Activated T-cell treated with anti-CD3 and anti-CD28 coated beads, Interleukin-2, amount 50 U/mL, for 24 hours (primary cell): ENCODE measurements around the gene PROK1.

ENCODE experiments used
- DNase-seq: peaks from one replicate; pipeline ENCODE4 v3.0.0-alpha.2; 2020
- H3K27ac Mint-ChIP-seq: 2 replicates; pipeline ENCODE4 v1.8.0; 2020; ENCODE audit warnings: mild to moderate bottlenecking, mixed read lengths
- H3K27me3 Mint-ChIP-seq: 2 replicates; pipeline ENCODE4 v1.8.0; 2020; ENCODE audit warnings: mixed read lengths
- H3K36me3 Mint-ChIP-seq: 2 replicates; pipeline ENCODE4 v1.8.0; 2020; ENCODE audit warnings: low read depth, mixed read lengths
- H3K4me1 Mint-ChIP-seq: 2 replicates; pipeline ENCODE4 v1.8.0; 2020; ENCODE audit warnings: low read depth, mixed read lengths
- H3K4me3 Mint-ChIP-seq: 2 replicates; pipeline ENCODE4 v1.8.0; 2020; ENCODE audit warnings: mild to moderate bottlenecking, moderate library complexity, mixed read lengths
- H3K9me3 Mint-ChIP-seq: 2 replicates; pipeline ENCODE4 v1.8.0; 2020; ENCODE audit warnings: mixed read lengths

The PROK1 gene

GRCh38 chr1:110495926-110496600, 45.1 kb downstream of the PROK1 start:
- Mint-ChIP-seq H3K9me3 (no peaks in the 10 kb centered on the region), H3K36me3 (no peaks in the 10 kb centered on the region), H3K27ac (no peak overlapping the region), H3K27me3 (no peaks in the 10 kb centered on the region), H3K4me3 (no peak overlapping the region), H3K4me1 (no peaks in the 10 kb centered on the region)
- DNase-seq: peak; percentile 78

GRCh38 chr1:110498270-110498669, 47.3 kb downstream of the PROK1 start:
- Mint-ChIP-seq H3K36me3 (no peaks in the 10 kb centered on the region), H3K4me1 (no peaks in the 10 kb centered on the region), H3K9me3 (no peaks in the 10 kb centered on the region), H3K27me3 (peaks cover 9% of the 10 kb centered on the region), H3K27ac (no peak overlapping the region), H3K4me3 (no peak overlapping the region)
- no peak for DNase-seq

GRCh38 chr1:110501488-110502132, 50.7 kb downstream of the PROK1 start:
- Mint-ChIP-seq H3K27me3 (peaks cover 9% of the 10 kb centered on the region), H3K4me1 (no peaks in the 10 kb centered on the region), H3K36me3 (no peaks in the 10 kb centered on the region), H3K27ac (no peak overlapping the region), H3K9me3 (no peaks in the 10 kb centered on the region), H3K4me3 (no peak overlapping the region)
- no peak for DNase-seq

GRCh38 chr1:110502402-110503151, 51.6 kb downstream of the PROK1 start:
- Mint-ChIP-seq H3K4me1 (no peaks in the 10 kb centered on the region), H3K27ac (no peak overlapping the region), H3K36me3 (no peaks in the 10 kb centered on the region), H3K4me3 (no peak overlapping the region), H3K9me3 (no peaks in the 10 kb centered on the region), H3K27me3 (peaks cover 9% of the 10 kb centered on the region)
- no peak for DNase-seq

GRCh38 chr1:110503471-110503870, 52.5 kb downstream of the PROK1 start:
- H3K36me3 Mint-ChIP-seq: no peaks in the 10 kb centered on the region
- no peak for DNase-seq
- H3K4me1 Mint-ChIP-seq: no peaks in the 10 kb centered on the region
- no peak overlapping the region for H3K27ac Mint-ChIP-seq
- peaks cover 9% of the 10 kb centered on the region for H3K27me3 Mint-ChIP-seq
- no peaks in the 10 kb centered on the region for H3K9me3 Mint-ChIP-seq
- H3K4me3 Mint-ChIP-seq: no peak overlapping the region

- no peaks in the 10 kb centered on the region for H3K36me3 Mint-ChIP-seq
- no peaks in the 10 kb centered on the region for H3K4me1 Mint-ChIP-seq
- no peak for DNase-seq
- peaks cover 9% of the 10 kb centered on the region for H3K27me3 Mint-ChIP-seq
- no peak overlapping the region for H3K4me3 Mint-ChIP-seq
- no peaks in the 10 kb centered on the region for H3K9me3 Mint-ChIP-seq
- H3K27ac Mint-ChIP-seq: no peak overlapping the region
Observed at GRCh38 chr1:110504226-110504625, 53.3 kb downstream of the PROK1 start.

- no peak overlapping the region for H3K4me3 Mint-ChIP-seq
- no peaks in the 10 kb centered on the region for H3K36me3 Mint-ChIP-seq
- no peaks in the 10 kb centered on the region for H3K9me3 Mint-ChIP-seq
- no peak overlapping the region for H3K27ac Mint-ChIP-seq
- H3K27me3 Mint-ChIP-seq: peaks cover 9% of the 10 kb centered on the region
- no peak for DNase-seq
- no peaks in the 10 kb centered on the region for H3K4me1 Mint-ChIP-seq
Observed at GRCh38 chr1:110505596-110505995, 54.6 kb downstream of the PROK1 start.

- no peaks in the 10 kb centered on the region for H3K36me3 Mint-ChIP-seq
- H3K27me3 Mint-ChIP-seq: peaks cover 9% of the 10 kb centered on the region
- H3K9me3 Mint-ChIP-seq: no peaks in the 10 kb centered on the region
- H3K4me3 Mint-ChIP-seq: no peak overlapping the region
- H3K4me1 Mint-ChIP-seq: no peaks in the 10 kb centered on the region
- DNase-seq: no peak
- H3K27ac Mint-ChIP-seq: no peak overlapping the region
Observed at GRCh38 chr1:110506541-110506940, 55.6 kb downstream of the PROK1 start.
